GM12878 (cell line): ENCODE results near the gene BDH2. TPM values are rescaled to one million over a fixed set of nuclear protein-coding genes. Genes with fewer than 3 reads are reported as not detected.

Experiments
- ATAC-seq: fragments of 200-7000 bp; cut with Tn5 transposase; 3 replicates; pipeline ENCODE4 v1.9.1; 2020; ENCODE audit warnings: mild to moderate bottlenecking, moderate library complexity
- BruUV-seq: library from RNA; stranded (reverse); fragments of 400-500 nt; replicated peaks from 2 replicates; lab custom pipeline; 2021; lab: Mats Ljungman, UMichigan
- CTCF ChIA-PET: fragments of 300-600 bp; sonication (Branson Sonifier 250); formaldehyde crosslinking; extraction: SDS; loops from one replicate; lab custom pipeline; 2021; ENCODE audit warnings: inconsistent platforms; lab: Yijun Ruan, JAX
- POLR2A ChIA-PET: fragments of 350-600 bp; formaldehyde crosslinking; extraction: SDS; loops from one replicate; lab custom pipeline; 2021; ENCODE audit warnings: inconsistent platforms; lab: Charles Lee
- RAD21 ChIA-PET: fragments of 300-600 bp; sonication (Branson Sonifier 250); formaldehyde crosslinking; loops from one replicate; lab custom pipeline; 2023; ENCODE audit warnings: antibody characterized with exemption; ENCODE audit not compliant: unreplicated experiment; lab: Charles Lee
- SMC1A ChIA-PET: fragments of 300-600 bp; sonication (Branson Sonifier 250); formaldehyde crosslinking; loops from one replicate; lab custom pipeline; 2023; ENCODE audit not compliant: unreplicated experiment, uncharacterized antibody; lab: Charles Lee
- DNase-seq: peaks from one replicate; pipeline ENCODE4 v3.0.0-alpha.2; 2011; ENCODE audit warnings: low read depth, low spot score
- FAIRE-seq: peaks from 3 replicates; lab custom pipeline; 2011; peaks lifted over from hg19 to GRCh38; lab: Jason Lieb, UNC
- H2AFZ ChIP-seq: 2 replicates; pipeline ENCODE4 v1.6.0; 2011; ENCODE audit warnings: low read depth, low read length, control low read depth; ENCODE audit not compliant: control insufficient read depth
- H3K27ac ChIP-seq: 2 replicates; pipeline ENCODE4 v1.5.1; 2011; ENCODE audit warnings: control low read depth; ENCODE audit not compliant: control insufficient read depth, insufficient read depth
- H3K27me3 ChIP-seq, 2 experiments: replicated peaks in 1 of 2; 2 replicates each; pipeline versions ENCODE4 v1.6.0 to v1.6.1; 2011; ENCODE audit warnings: low read length in 1 of 2; ENCODE audit not compliant: control insufficient read depth in 2 of 2, insufficient read depth in 2 of 2
- H3K36me3 ChIP-seq, 2 experiments: 2 replicates each; pipeline ENCODE4 v1.5.1; 2011; ENCODE audit warnings: low read length in 1 of 2; ENCODE audit not compliant: control insufficient read depth in 2 of 2, insufficient read depth in 2 of 2
- H3K4me1 ChIP-seq: 2 replicates; pipeline ENCODE4 v1.6.1; 2011; ENCODE audit warnings: mild to moderate bottlenecking, low read length, moderate library complexity, mixed read lengths; ENCODE audit not compliant: control insufficient read depth, insufficient read depth
- H3K4me2 ChIP-seq: 2 replicates; pipeline ENCODE4 v1.6.0; 2011; ENCODE audit warnings: control low read depth; ENCODE audit not compliant: control insufficient read depth, insufficient read depth
- H3K4me3 ChIP-seq: fragments of 200-600 bp; sonication (generic); 2 replicates; pipeline ENCODE4 v1.5.1; 2016
- H3K79me2 ChIP-seq: 2 replicates; pipeline ENCODE4 v1.6.0; 2011; ENCODE audit warnings: low read length; ENCODE audit not compliant: control insufficient read depth, insufficient read depth
- H3K9ac ChIP-seq: 2 replicates; pipeline ENCODE4 v1.8.0; 2011; ENCODE audit warnings: low read length, control low read depth, mixed read lengths; ENCODE audit not compliant: control insufficient read depth, insufficient read depth
- H3K9me3 ChIP-seq: replicated peaks from 3 replicates; pipeline ENCODE4 v1.5.1; 2011; ENCODE audit warnings: mild to moderate bottlenecking, low read length; ENCODE audit not compliant: control insufficient read depth, insufficient read depth
- H4K20me1 ChIP-seq: 2 replicates; pipeline ENCODE4 v1.6.0; 2011; ENCODE audit not compliant: control insufficient read depth, insufficient read depth
- CHD1 ChIP-seq: IDR thresholded peaks from 2 replicates; pipeline ENCODE4 v1.6.1; 2012; ENCODE audit warnings: low read depth, low read length, improper control_type of control experiment
- CHD4 ChIP-seq: fragments of 200-600 bp; sonication (generic); IDR thresholded peaks from 2 replicates; pipeline ENCODE4 v1.6.1; 2016; ENCODE audit warnings: mild to moderate bottlenecking
- GATAD2B ChIP-seq: fragments of 450-650 bp; conservative IDR thresholded peaks from 2 replicates; pipeline ENCODE4 v1.6.1; 2017; ENCODE audit warnings: low read depth, mild to moderate bottlenecking, moderate library complexity
- IKZF1 ChIP-seq: fragments of 450-650 bp; conservative IDR thresholded peaks from 2 replicates; pipeline ENCODE4 v1.6.1; 2017; ENCODE audit warnings: antibody characterized with exemption, mild to moderate bottlenecking
- MTA3 ChIP-seq: IDR thresholded peaks from 2 replicates; pipeline ENCODE4 v1.6.1; 2012; ENCODE audit warnings: low read length, inconsistent platforms, borderline replicate concordance
- RAD21 ChIP-seq: IDR thresholded peaks from 2 replicates; pipeline ENCODE4 v1.6.1; 2011; ENCODE audit warnings: mild to moderate bottlenecking, low read depth, low read length, moderate library complexity; ENCODE audit not compliant: insufficient read depth
- RELA ChIP-seq: fragments of 450-650 bp; IDR thresholded peaks from 2 replicates; pipeline ENCODE4 v1.8.0; 2014; ENCODE audit warnings: borderline replicate concordance; ENCODE audit not compliant: partially characterized antibody
- TCF3 ChIP-seq: IDR thresholded peaks from 2 replicates; pipeline ENCODE4 v1.6.1; 2012; ENCODE audit warnings: low read depth, mild to moderate bottlenecking, low read length, borderline replicate concordance; ENCODE audit not compliant: insufficient read depth
- WGBS: methylation state at CpG from one replicate; pipeline ENCODE4 v1.1.6; 2016; ENCODE audit warnings: low lambda C conversion rate; ENCODE audit not compliant: insufficient replicate concordance, insufficient coverage; ENCODE audit errors: missing lambda C conversion rate; 5-methylcytosine and 5-hydroxymethylcytosine counted together
- in situ Hi-C: fragments of 300-500 bp; cut with MboI; formaldehyde crosslinking; loops from 9 replicates; pipeline ENCODE4 v1.14.3; 2018; ENCODE audit warnings: mixed read lengths
- intact Hi-C: fragments of 100-400 bp; cut with micrococcal nuclease; formaldehyde crosslinking; loops from one replicate; pipeline ENCODE4 v1.14.2; 2022; ENCODE audit not compliant: unreplicated experiment
- polyA plus RNA-seq, 11 experiments: library from polyadenylated mRNA; depleted of rRNA in 4 of 11; unstranded in 6 of 11; stranded (reverse) in 5 of 11; fragments of >200 nt; fragmentation: Nextera tagmentation in 4 of 11; fragmentation: Illumina TruSeq in 1 of 11; extraction: Ambion mirVana in 4 of 11; extraction: Trizol in 1 of 11; gene quantifications; 1 replicate in 1 of 11; 2 replicates in 10 of 11; pipeline versions ENCODE4 v1.2.1 to v1.2.3, GENCODE V29; 2011 to 2016; ENCODE audit warnings: inconsistent platforms in 2 of 11, missing spikeins in 2 of 11, low read depth in 1 of 11
- total RNA-seq, 4 experiments: library from RNA; depleted of rRNA in 3 of 4; stranded (reverse); fragments of >200 nt in 3 of 4; fragmentation: Illumina TruSeq in 1 of 4; extraction: Trizol in 1 of 4; gene quantifications; 2 replicates each; pipeline versions ENCODE4 v1.2.1 to v1.2.3, GENCODE V29; 2013 to 2021
- TF ChIP-seq, protein P1 (sequence below): IDR thresholded peaks from 2 replicates; pipeline ENCODE4 v1.6.1; 2012; ENCODE audit warnings: low read depth, low read length, improper control_type of control experiment
- TF ChIP-seq, protein P2 (sequence below), 3 experiments: IDR thresholded peaks in 2 of 3; conservative IDR thresholded peaks in 1 of 3; 2 replicates each; pipeline ENCODE4 v1.5.1; 2011; ENCODE audit warnings: low read depth in 3 of 3, low read length in 3 of 3, mild to moderate bottlenecking in 3 of 3, control low read depth in 2 of 3, moderate library complexity in 2 of 3, inconsistent platforms in 1 of 3, mixed read lengths in 1 of 3; ENCODE audit not compliant: control insufficient read depth in 2 of 3, insufficient read depth in 1 of 3; ENCODE audit errors: extremely low read depth in 1 of 3

The BDH2 gene
- total and polyA plus RNA-seq, 10 of the 15 experiments (the other 5 are each of a cell fraction or from before 2014, with no cell fraction given): 20.9 to 47.3 (median 33.5) TPM

DNA sequence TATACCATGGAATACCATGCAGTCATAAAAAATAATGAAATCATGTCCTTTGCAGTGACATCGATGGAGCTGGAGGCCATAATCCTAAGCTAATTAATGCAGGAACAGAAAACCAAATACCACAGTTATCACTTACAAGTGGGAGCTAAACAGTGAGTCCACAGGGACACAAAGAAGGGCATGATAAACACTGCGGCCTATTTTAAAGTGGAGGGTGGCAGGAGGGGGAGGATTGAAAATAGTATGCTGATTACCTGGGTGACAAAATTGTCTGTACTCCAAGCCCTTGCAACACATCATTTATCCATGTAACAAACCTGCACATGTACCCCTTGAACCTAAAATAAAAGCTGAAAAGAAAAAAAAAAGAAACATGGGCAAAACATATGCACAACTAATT lies 63.5 kb downstream of the BDH2 start:
- H3K9me3 ChIP-seq: no peaks in the 10 kb centered on the region
- TF ChIP-seq RELA (no peak), TCF3 (no peak)
- TF ChIP-seq, protein P1, sequence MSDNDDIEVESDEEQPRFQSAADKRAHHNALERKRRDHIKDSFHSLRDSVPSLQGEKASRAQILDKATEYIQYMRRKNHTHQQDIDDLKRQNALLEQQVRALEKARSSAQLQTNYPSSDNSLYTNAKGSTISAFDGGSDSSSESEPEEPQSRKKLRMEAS: no peak
- TF ChIP-seq, all 136 proteins: peak for 0
- 98% methylated on average over 2 of the region's 2 CpGs for WGBS
- SMC1A ChIA-PET: interaction anchor here (0.6 to 1.3 kb wide), 4 partner anchors 27 to 534 kb away, joined by 3 to 4 read pairs (median 4); no protein-coding TSS in a partner anchor
- RAD21 ChIA-PET: interaction anchor here (0.8 to 1.2 kb wide), 2 partner anchors 9 to 58 kb away, joined by 3 read pairs; no protein-coding TSS in a partner anchor
- BruUV-seq: no TSS peak
- Histone ChIP-seq H3K4me2 (no peak overlapping the region), H3K4me1 (no peaks in the 10 kb centered on the region), H3K36me3 (peaks cover 0 to 4% of the 10 kb centered on the region in 2 experiments; a peak in 1 of 4 replicates), H4K20me1 (no peaks in the 10 kb centered on the region), H3K4me3 (no peak overlapping the region), H3K27ac (no peak overlapping the region), H3K9ac (no peak overlapping the region), H2AFZ (no peak overlapping the region), H3K27me3 (no peaks in the 10 kb centered on the region), H3K79me2 (no peaks in the 10 kb centered on the region)
- CTCF ChIA-PET: interaction anchor here (1.2 to 3.1 kb wide), 5 partner anchors 9 to 64 kb away, joined by 3 to 16 read pairs (median 4); partner anchors contain the start of gene BDH2
- DNase-seq (no peak), FAIRE-seq (no peak), ATAC-seq (no peak)
- POLR2A ChIA-PET: interaction anchor here (1.0 kb wide), 1 partner anchor 64 kb away, joined by 3 read pairs; the partner anchor contains the start of gene BDH2
- intact Hi-C loops: no loop called here
- in situ Hi-C loops: no loop called here

DNA sequence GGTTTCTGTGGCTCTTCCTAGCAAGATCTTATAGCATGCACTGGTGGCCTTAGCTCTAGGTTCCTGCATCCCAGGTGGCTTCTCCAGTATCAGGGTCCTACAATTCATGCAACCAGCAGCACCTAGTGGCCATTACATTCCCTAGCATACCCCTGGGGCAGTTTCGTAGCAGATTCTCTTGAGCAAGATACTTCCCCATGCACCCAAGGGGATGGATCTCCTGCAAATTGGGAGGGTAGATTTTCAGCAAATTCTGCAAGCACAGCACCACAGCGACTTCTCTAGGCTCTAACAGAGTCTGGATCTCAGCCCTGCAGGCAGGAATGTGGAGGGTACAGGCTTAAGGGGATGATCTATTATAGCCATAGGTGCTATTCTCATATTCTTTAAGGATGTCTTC lies 67.1 kb downstream of the BDH2 start:
- Histone ChIP-seq H3K4me2 (no peak overlapping the region), H3K36me3 (peaks cover 0 to 4% of the 10 kb centered on the region in 2 experiments; a peak in 1 of 4 replicates), H3K4me1 (no peaks in the 10 kb centered on the region), H4K20me1 (no peaks in the 10 kb centered on the region), H3K79me2 (no peaks in the 10 kb centered on the region), H3K27me3 (no peaks in the 10 kb centered on the region), H3K27ac (no peak overlapping the region), H3K9ac (no peak overlapping the region), H3K9me3 (no peaks in the 10 kb centered on the region), H2AFZ (no peak overlapping the region), H3K4me3 (no peak overlapping the region)
- RAD21 ChIA-PET: interaction anchor here (1.0 to 1.5 kb wide), 7 partner anchors 9 to 421 kb away, joined by 3 to 16 read pairs (median 4); partner anchors contain the start of gene SLC9B1
- in situ Hi-C loops (no loop called here), intact Hi-C loops (no loop called here)
- no TSS peak for BruUV-seq
- ATAC-seq (peak; percentile 92), DNase-seq (no peak), FAIRE-seq (no peak)
- TF ChIP-seq IKZF1 (no peak), CHD1 (no peak), GATAD2B (no peak), RAD21 (peak; percentile 54), MTA3 (no peak), CHD4 (no peak)
- TF ChIP-seq, protein P2, sequence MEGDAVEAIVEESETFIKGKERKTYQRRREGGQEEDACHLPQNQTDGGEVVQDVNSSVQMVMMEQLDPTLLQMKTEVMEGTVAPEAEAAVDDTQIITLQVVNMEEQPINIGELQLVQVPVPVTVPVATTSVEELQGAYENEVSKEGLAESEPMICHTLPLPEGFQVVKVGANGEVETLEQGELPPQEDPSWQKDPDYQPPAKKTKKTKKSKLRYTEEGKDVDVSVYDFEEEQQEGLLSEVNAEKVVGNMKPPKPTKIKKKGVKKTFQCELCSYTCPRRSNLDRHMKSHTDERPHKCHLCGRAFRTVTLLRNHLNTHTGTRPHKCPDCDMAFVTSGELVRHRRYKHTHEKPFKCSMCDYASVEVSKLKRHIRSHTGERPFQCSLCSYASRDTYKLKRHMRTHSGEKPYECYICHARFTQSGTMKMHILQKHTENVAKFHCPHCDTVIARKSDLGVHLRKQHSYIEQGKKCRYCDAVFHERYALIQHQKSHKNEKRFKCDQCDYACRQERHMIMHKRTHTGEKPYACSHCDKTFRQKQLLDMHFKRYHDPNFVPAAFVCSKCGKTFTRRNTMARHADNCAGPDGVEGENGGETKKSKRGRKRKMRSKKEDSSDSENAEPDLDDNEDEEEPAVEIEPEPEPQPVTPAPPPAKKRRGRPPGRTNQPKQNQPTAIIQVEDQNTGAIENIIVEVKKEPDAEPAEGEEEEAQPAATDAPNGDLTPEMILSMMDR (IDR thresholded peaks at IDR 0.05 in 2 of 3, conservative IDR thresholded peaks at IDR 0.05 in 1 of 3; ENCODE audit: control insufficient read depth in 2 of 3, extremely low read depth in 1 of 3, insufficient read depth in 1 of 3, low read depth in 3 of 3, low read length in 3 of 3): peak; percentile 45 to 64 (median 62)
- SMC1A ChIA-PET: interaction anchor here (0.6 to 1.7 kb wide), 8 partner anchors 11 to 408 kb away, joined by 3 to 10 read pairs (median 4); no protein-coding TSS in a partner anchor
- POLR2A ChIA-PET: no interaction called here
- WGBS: 95% methylated on average over 2 of the region's 2 CpGs
- CTCF ChIA-PET: interaction anchor here (0.6 to 1.6 kb wide), 14 partner anchors 9 to 447 kb away, joined by 3 to 7 read pairs (median 4); partner anchors contain the start of gene BDH2
